Uterus (tissue), 2 donors: Measurements from ENCODE around the gene GBP7.

Experiments
- POLR2A ChIP-seq, 2 donors: fragments of 450-650 bp; IDR thresholded peaks; one replicate each; pipeline ENCODE4 v1.6.1; 2016; ENCODE audit warnings: antibody characterized with exemption in 2 of 2, mild to moderate bottlenecking in 1 of 2, moderate library complexity in 1 of 2
- TF ChIP-seq, protein P1 (sequence below), 4 experiments: fragments of 200-600 bp in 2 of 4; fragments of 450-650 bp in 2 of 4; sonication (generic) in 2 of 4; IDR thresholded peaks; one replicate each; pipeline ENCODE4 v1.5.1; 2016 to 2019; ENCODE audit warnings: antibody characterized with exemption in 4 of 4, mild to moderate bottlenecking in 2 of 4, moderate library complexity in 1 of 4

DNA sequence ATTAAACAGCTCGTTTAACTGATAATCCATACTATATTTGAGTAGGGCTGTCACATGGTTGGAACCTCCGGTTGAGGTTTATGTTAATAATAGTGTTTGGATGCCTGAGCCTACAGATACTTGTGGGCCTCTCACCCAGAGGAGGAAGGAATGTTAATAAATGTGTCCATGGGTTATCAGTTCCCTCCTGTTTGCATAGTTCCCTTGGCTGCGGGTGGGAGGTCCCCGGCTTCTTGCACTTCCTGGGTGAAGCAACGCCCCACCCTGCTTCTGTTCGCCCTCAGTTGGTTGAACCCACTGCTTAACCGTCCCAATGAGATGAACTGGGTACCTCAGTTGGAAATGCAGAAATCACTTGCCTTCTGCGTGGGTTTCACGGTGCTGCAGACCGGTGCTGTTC is 87.2 kb downstream of the GBP7 start:
- TF ChIP-seq POLR2A (IDR thresholded peaks at IDR 0.05): no peak
- TF ChIP-seq, protein P1, sequence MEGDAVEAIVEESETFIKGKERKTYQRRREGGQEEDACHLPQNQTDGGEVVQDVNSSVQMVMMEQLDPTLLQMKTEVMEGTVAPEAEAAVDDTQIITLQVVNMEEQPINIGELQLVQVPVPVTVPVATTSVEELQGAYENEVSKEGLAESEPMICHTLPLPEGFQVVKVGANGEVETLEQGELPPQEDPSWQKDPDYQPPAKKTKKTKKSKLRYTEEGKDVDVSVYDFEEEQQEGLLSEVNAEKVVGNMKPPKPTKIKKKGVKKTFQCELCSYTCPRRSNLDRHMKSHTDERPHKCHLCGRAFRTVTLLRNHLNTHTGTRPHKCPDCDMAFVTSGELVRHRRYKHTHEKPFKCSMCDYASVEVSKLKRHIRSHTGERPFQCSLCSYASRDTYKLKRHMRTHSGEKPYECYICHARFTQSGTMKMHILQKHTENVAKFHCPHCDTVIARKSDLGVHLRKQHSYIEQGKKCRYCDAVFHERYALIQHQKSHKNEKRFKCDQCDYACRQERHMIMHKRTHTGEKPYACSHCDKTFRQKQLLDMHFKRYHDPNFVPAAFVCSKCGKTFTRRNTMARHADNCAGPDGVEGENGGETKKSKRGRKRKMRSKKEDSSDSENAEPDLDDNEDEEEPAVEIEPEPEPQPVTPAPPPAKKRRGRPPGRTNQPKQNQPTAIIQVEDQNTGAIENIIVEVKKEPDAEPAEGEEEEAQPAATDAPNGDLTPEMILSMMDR (IDR thresholded peaks at IDR 0.05): no peak
